GM21360 (cell line): ENCODE results near the gene WWOX.

Source experiments
- ATAC-seq: cut with Tn5 transposase; IDR thresholded peaks from one replicate; pipeline ENCODE4 v1.9.1; 2021; ENCODE audit warnings: mild to moderate bottlenecking, moderate library complexity; ENCODE audit not compliant: unreplicated experiment

The WWOX gene

DNA sequence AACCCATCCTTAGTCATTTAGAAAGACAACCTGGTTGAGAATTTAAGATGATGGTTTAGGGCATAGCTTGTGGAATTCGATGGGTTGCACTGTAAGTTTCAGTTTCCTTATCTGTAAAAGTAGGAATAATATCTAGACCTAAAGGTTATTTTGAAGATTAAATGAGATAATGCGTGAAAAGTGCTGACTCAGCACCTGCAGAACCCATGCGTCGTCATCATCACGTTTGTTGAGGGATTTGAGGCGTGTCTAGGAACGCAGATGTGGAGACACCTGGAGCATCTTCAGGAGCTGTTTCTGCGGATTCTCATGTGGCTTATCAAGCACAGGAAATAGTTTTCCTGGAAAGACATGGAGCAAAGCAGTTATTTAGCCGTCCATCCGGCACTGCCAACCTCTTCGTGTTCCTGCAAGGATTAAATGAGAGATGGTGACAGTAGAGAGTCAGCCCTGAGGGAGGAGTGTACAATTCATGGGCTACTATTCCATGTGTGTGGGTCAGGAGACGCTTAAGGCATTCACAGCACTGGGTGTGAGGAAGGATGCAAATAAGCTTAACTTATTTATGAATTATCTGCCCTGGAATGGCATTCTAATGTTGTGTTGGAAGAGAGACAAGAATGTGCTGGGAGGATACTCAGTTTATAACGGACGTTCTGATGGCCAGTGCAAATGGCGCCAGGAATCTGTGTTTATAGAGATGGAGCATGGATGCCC lies 965.0 kb downstream of the WWOX start:
- ATAC-seq: no peak

- no peak for ATAC-seq
These were observed 967.1 kb downstream of the WWOX start for GRCh38 chr16:79066561-79066960.

DNA sequence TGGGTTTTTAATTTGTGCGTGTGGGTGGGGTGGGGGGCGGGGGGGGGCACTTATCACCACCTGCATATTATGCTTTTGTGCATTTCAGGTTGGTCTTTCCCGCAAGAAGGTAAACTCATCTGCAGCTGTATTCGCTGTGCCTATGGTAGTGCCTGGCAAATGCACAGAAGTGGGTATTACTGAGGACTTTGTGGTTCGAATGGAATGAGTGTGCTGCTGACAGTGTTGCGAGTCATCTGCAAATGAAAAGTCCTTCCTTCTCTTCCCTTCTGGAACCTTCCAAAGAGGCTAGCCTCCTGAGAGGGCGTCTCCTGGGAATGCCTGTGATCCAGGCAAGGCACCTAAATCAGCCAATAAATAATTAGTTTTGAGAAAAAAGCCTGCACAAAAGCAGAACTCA lies 968.1 kb downstream of the WWOX start:
- no peak for ATAC-seq

- no peak for ATAC-seq
These were observed 969.7 kb downstream of the WWOX start for GRCh38 chr16:79069121-79069520.

GRCh38 chr16:79069633-79070032 lies 970.2 kb downstream of the WWOX start:
- ATAC-seq: no peak

GRCh38 chr16:79071424-79071823 lies 972.0 kb downstream of the WWOX start:
- ATAC-seq: no peak

DNA sequence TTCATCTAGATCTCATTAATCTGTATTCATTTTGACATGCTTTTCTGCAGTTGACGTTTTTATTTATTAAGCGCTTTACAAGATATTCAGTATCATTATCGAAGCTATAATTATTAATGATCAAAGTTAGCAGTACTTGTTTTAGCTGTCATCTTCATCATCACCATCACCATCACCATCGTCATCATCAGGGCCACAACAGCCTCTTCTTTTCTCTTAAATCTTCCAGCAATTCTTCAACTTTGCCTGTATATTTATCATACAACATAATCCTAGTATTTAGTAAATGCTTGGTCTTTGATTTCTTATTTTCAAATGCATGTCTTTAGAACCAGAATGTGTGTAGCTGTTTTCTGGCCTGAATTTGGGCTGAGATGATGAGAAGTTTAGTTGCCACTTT lies 973.1 kb downstream of the WWOX start:
- no peak for ATAC-seq

DNA sequence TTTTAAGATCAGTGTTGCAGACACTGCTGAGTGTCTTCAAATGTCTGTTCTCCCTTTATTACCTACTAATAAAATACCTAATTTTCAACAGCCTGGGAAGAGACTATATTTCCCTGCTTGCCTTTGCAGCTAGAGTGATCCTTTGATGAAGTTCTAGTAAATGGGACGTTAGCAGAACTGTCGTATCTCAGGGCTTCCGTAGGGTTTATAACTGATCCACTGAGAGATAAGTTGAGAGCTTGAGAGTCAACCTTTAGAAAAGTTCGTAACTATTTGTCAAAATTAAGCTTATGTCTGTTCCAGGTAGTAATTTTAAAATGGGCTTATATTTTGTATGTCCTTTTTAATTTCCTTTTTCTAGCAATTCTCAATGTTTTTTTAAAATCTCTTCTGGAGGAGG lies 974.1 kb downstream of the WWOX start:
- no peak for ATAC-seq

DNA sequence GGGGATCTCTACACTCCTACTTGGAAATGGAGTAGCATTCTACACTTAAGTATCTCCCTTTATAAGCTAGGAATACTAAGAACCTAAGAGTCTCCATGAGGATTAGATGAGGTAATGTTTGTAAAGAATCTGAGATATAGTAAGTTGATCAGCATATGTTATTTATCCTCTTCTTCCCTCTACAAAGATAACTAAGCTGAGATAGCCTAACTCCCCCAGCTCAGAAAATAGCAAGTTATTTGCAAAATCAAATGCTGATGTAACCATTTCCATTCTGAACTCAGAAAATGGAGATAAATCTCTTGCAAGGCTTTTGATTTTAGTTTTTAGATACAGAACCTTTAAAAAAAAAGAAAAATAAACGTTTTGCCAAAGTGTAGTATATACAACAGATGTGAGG lies 975.1 kb downstream of the WWOX start:
- no peak for ATAC-seq

GRCh38 chr16:79074951-79075350 lies 975.5 kb downstream of the WWOX start:
- no peak for ATAC-seq

DNA sequence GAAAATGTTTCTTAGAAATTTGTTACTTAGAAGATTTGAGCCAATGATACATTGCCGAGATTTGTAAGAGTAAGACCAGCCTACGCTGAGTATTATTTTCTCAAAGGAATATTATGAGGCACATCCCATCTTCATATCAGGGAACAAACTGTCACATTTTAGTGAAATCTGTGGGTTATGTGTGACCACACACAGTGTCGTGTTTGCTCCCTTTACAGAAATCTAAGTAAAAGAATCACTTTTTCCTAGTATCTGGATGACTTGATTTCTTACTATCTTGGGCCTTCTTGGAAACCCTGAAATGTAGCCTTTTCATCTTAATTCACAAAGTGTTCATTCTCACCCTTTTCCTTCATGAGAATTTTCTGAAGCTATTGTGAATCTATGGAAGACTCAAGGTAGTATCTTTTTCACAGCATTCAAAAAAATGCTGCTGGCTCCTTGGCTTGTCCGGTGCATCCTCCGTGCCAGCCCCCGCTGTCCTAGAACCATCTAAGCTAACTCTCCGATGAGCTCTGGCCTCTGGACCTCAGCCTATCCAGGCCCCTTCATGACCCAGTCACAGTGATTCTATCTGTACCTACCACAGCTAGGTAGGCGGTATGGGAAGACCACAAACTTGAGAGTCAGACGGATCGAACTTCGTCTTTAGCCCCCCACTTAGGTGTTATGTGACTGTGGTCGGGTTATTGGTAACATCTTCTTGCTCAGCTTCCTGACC lies 976.8 kb downstream of the WWOX start:
- ATAC-seq: no peak

DNA sequence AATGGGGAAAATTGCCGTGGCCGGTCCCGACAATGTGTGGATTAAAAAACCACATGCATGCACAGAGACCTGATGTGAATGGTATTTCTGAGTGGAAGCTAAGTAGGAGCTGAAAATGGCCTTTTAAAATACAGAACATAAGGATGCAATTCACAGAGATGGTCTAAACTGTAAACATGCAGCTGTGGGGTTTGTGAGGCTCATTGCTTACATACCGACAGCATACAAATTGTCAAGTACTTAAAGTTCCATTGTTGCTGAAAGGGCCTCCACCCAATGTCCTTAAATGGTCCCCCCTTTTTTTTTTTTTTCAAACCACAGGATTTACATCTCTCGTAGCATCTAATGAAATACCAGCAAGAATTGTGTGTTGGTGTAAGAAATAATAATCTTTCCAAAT lies 977.9 kb downstream of the WWOX start:
- no peak for ATAC-seq

DNA sequence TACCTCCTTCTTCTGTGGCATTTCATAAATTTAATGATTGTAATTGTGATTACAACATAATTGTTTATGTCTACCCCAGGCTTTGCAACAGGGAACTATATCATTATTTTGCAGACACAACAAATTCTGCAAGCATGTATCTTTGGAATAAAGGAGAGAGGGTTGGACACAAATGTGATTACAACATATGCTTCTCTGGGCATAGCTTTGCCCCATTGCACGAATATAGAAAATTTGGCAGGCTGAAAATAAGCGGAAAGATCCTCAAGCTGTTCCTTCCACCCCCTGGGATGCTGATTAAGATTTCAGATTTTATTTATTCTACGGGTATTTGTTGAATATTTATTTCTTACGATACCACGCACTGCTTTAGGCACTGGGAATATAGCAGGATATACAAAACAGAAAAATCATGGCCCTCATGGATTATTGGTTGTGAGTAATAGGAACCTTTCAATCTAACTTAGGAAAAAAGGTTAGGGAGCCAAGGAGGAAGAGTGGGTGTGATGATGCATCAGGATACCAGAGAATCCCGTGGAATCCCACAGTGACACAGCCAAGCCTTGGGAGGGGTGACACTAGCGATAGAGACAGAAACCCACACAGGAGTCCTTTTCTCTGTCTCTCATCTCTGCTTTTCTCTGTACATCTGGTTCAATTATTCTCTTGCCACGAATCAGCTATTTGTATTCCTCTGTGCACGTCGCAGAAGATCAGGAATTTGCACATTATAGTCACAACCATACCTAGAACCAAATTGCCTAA lies 980.4 kb downstream of the WWOX start:
- ATAC-seq: no peak

- ATAC-seq: no peak
These were observed 982.0 kb downstream of the WWOX start for GRCh38 chr16:79081297-79082066.

DNA sequence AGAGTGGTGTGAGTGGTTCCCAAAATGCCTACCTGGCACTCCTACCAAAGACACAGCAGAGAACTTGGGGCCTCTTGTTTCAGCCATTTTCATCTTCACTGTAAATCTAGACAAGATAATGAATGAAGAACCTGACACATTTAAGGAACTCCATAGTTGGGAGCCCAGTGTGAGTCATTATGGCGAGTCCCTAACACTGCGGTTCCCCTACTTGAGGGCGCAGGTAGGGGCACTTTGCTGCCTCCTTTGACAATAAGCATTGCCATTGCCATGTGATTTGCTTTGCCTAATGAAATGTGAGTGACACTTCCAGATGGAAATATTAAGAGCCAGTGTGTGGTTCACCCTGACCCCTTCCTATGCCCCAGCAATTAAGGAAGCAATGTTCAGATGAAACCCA lies 983.5 kb downstream of the WWOX start:
- no peak for ATAC-seq

DNA sequence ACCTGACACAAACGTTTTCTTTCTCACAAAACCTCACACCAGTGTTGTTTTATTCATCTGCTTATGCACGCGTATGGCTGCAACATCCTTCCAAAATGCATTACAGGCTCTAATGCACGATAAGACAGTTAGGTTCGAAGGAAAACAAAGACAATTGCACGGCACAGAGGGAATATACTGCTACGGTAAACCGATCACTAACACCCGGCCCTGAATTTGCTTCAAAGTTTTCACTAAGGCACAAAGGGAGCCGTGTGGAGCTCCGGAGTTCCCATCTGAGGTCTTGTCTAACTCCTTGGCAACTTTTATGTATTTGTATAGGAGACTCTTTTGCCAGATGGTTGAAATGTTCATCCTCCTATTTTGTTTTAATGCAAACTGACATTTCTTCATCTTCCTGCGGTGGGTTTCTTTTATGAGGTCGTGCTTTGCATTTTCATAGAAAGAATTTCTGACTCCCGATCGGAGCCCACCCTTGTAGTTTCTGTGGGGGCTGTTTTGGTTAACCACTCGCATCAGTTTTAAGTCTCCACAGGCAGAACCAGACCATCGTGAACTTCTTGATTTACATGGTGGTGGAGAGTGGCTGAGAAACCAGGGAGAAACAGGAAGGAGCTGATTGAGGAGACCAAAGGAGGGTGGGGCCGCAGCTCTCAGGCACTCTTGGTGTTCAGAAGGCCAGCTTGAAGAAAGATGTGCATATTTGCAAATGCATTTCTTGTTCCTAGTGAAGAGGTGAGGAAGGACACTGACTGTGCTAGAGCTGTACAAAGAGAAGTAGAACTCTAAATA lies 984.2 kb downstream of the WWOX start:
- ATAC-seq: no peak

DNA sequence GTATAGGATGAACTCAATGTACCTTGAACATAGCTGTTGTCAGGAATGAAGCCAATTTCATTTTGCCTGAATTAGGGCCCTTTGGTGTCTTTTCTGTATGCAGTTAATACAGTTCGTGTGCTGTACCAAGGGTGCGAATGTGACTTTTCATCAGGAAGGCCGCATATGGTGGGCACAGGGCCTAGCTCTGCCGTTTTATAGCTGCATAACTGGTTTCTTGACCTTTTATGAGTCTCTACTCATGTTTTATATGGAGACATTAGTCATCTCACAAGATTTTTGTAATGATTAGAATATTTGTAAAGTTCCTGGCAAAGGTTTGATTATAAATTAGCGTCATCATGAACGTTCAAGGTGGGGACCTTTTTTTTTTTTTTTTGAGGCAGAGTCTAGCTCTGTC lies 989.5 kb downstream of the WWOX start:
- no peak for ATAC-seq

DNA sequence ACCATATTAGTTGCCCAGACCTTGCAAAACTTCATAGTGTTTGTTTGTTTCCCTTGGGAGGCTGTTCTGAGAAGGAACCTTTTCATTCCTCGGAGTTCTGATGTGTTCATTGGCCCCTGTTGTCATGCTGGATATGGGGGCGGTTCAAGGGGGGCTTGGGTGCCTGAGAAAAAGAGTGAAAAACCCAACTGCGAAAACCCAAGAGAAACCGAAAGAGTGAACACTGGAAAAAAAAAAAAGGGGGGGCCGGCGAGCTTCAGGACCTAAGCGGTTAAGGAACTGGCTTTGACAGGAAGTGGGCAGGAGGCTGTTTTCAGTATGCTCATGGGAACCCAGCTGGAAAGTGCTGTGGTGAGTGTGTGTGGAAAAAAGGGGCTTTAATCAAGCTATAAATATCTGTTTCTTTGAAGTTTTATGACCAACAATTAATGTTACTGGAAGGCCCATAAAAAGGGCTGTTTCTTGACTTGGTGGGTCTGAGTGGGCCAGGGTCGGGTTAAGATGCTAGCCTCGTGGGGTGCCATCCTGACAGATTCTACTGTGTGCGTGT lies 990.4 kb downstream of the WWOX start:
- no peak for ATAC-seq

DNA sequence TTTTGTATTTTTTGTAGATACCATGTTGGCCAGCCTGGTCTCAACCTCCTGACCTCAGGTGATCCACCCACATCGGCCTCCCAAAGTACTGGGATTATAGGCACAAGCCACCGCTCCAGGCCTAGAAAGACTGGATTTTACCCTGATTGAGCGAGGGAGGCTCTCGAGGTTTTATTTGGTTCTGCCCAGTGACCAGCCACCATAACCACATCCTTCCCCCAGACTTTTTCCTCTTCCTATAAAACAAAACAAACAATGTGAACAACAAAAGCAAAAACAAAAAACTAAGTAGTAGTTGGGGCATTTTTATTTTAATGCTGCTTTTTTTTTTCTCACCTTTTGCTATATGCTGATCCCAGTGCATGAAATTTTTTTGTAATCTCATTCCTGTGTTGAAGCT lies 991.5 kb downstream of the WWOX start:
- no peak for ATAC-seq

- ATAC-seq: no peak
These were observed 993.4 kb downstream of the WWOX start for GRCh38 chr16:79092846-79093245.
